ENCODE results near the gene CHORDC1.

GRCh38 chr11:90229791-90230190, 6.9 kb upstream of the CHORDC1 start:
- TF ChIP-seq REST (IDR thresholded peaks at IDR 0.05; ENCODE audit: insufficient read depth in 1 of 2, low read depth in 2 of 2, low read length in 2 of 2) (no peak), POLR2AphosphoS5 (IDR thresholded peaks at IDR 0.05; ENCODE audit: low read depth, low read length) (no peak), SIN3A (IDR thresholded peaks at IDR 0.05; ENCODE audit: borderline replicate concordance, insufficient read depth, low read length) (no peak), TAF1 (IDR thresholded peaks at IDR 0.05; ENCODE audit: borderline replicate concordance, insufficient read depth, low read length) (no peak), FOXP2 (optimal IDR thresholded peaks at IDR 0.05; ENCODE audit: borderline replicate concordance, extremely low read depth, extremely low read length, insufficient read depth) (no peak)

Data from PFSK-1 (cell line).